ENCODE results near the gene KCNQ1. TPM values are rescaled to one million over a fixed set of nuclear protein-coding genes. Genes with fewer than 3 reads are reported as not detected.
A peak's percentile ranks its signal among the peaks of the same experiment; 100 is the strongest.

KCNQ1 gene
- total RNA-seq, 1 donor from 2014 or later = 10.7 TPM

DNA sequence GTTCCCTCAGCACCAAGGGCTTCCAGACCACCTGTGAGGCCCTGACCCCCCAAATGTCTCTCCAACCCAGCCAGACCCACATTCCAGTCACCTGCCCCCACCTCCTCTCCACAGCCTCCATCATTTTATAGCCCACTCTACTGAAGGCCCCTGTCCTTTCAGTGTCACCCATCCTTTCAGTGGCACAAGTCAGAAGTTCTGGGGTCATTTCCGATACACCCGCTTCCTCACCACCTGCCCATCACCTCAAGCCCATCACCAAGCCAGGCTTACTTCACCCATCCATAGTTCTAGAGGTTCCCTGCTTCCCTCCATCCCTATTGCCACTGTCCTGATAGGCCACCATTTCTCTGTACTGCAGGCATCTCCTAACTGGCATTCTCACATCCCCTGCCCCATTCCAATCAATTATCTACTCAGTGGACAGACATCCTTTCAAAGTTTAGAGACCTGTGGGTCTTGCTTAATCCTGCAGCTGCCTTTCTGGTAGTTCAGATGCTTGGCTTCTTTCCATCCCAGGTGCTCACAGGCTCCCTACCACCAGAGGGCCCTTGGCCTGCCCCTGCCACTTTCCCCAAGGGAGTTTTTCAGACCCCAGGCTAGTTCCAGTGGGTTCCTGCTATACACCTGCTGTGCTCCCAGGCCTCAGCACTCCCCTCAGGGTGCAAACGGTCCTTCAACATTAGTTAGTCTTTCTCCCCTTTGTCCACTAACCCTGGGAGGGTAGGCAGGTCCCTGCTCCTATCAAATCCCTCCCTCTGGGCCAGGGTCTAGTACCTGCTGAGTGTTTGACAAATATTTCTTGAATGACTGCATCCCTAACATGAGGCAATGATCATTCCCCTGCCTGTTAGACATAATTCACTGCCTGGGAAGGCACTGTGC, 247.4 kb downstream of the KCNQ1 start:
- DNase-seq (ENCODE audit: low spot score) = peak; percentile 64

DNA sequence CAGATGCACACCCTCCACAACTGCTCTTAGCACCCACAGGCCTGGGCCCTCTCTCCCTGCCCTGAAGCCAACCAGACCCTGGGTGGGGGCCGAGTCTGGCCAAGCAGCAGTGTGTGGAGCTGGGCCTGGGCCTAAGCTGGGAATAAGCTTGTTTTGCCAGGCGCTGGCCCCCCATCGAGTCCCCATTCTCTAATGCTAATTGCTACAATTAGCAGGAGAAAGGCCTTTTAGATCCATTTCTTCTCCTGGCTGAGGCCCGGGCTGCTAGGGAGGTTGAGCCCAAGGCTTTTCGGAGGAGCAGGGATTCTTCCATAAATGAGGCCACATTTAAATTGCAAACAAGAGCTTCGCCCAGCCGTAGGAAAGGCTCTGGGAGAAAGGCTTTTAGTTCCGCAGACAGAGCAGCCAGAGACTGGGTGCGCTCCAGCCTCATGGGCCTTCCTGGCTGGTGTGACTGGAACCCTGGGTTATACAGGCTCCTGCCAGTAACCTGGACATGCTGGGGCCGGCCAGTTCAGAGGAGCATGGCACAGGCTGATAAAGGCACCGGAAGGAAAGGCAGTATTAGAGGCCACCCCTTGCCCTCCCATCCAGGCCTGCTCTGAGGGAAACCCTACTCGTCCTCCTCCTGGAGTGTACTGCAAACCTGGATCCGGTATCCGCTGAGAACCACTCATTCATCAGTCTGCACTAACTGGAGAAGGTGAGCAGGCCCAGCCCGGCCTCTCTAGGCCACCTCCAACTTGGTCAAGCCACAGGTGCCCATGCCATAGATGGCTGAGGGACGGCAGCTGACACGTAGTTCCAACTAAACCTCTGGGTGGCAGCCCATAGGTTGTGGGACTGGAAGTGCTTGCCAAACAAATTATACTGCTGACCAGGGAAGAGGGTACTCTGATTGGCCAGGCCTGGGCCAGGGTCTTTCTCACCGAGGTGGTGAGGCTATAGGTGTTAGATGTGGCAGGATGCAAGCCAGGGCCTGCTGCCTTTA, 248.8 kb downstream of the KCNQ1 start:
- DNase-seq (ENCODE audit: low spot score) = peak; percentile 86

DNA sequence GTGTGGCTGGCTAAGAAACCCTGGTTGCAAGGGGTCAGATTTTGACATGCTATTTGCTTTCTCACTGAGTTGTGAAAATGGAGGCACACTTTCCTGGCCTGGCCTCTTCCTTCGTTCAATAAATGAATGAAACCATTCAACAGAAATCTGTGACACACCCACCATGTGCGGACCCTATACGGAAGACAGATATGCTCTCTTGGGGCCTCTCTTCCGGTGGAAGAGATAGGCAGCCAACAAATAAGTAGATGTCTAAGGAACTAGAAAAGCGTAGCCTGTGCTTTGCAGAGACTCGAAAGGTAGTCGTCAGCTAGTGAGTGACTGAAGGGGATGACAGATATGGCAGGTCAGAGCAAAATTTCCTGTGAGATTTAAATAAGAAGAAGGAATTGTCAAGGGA, 249.7 kb downstream of the KCNQ1 start:
- peak; percentile 11 for DNase-seq (ENCODE audit: low spot score)

DNA sequence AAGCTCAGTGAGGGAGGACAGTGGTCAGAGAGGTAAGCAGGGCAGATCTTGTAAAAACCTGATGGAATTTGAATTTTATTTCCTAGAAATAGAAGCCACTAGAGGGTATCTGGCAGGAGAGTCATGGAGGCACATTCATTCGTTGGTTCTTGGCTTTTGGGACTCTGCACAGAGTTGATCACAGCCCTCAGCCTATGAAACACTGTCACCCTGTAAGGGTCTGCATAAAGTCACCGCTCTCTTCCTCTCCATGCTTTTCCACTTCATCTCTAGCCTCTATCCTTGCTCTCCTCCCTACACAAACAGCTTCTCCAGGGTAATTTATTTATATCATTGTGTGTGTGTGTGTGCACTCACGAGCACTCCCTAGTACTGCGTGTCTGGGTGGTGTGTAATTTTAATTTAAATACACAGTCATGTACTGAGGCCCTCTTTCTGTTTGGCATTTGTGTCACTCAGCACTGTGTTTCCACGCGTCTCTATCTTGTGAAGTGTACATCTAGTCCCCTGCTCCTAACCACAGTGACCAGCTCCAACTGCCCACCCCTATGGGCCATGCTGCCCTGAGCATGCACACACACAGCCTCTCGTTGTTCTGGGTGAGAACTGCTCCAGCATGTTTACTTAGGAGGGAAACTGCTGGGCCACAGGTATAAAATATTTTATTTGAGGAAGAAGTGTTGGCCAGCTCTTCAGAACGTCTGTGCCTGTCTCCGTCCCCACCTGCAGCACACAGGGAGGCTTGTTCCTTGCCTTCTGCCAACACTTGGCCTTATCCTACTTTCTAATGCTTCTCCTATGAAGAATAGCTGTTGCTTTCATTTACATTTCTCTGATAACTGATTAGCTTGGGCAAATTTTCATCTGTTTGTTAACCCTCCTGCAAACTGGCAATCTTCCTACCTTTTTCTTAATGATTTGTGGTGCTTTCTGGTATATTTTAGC, 250.5 kb downstream of the KCNQ1 start:
- peak; percentile 28 for DNase-seq (ENCODE audit: low spot score)

DNA sequence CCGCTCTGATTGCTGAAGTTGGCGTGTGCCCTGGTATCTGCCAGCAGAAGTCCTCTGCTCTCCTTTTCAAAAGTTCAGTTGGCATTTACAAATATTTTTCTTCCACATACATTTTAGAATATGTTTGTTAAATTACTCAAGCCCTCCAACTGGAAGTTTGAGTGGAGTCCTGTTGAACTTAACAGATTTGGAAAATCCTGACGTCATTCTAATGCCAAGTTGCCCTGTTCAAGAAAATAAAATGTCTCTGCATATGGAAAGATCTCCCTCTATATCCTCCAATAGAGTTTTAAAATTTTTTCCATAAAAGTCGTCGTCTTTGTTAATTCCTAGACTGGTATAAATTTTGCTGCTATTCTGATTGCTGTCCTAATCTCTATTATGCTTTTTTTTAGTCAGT, 251.6 kb downstream of the KCNQ1 start:
- DNase-seq (ENCODE audit: low spot score) = peak; percentile 30

DNA sequence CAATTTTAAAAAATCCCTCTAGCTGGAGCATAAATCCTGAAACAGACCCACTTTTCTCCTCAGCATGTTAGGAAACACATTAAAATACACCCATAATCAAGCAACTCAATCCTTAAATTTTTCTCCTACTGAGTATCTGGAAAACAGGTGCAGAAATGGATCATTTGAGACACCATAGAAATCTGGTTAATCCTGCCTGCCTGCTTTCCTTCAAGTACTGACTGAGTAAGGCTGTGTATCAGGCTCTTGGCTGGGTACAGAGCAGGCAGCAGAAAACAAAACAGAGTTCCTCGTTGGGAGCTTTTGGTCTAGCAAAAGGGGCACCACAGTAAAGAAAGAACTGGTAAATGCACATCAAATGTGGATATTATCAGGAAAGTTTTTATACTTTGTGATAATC, 253.1 kb downstream of the KCNQ1 start:
- no peak for DNase-seq (ENCODE audit: low spot score)

DNA sequence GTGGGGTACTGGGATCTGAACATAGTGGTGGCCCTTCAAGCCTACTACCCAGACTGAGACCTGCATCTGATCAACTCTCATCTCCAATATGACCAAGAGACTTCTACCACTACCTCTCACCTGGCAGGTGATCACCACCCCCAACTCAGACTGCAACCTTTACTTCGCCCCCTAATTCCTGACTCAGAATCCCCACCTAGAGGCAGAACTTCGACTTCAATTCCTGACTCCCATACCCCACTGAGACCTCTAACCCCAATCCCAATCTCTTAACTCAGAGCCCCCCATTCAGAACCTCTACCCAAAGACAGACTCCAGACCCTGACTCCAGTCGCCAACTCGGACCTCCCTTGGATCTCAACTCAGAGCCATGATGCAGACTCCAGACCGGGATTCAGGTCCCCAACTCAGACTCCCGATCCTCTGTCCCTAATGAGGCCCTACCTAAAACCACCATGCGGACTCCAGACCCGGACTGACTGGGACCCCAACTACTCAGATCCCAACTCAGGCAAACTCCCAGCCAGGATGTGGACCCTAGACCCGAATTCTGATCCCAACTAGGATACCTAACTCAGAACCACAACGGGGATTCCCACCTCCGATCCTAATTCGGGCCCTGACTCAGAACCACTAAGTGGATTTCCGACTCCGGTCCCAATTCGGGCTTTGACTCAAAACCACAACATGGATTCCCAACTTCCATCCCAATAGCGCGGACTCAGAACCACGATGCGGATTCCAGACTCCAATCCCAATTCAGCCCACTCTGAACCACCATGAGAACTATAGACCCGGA, 253.8 kb downstream of the KCNQ1 start:
- peak; percentile 53 for DNase-seq (ENCODE audit: low spot score)

DNA sequence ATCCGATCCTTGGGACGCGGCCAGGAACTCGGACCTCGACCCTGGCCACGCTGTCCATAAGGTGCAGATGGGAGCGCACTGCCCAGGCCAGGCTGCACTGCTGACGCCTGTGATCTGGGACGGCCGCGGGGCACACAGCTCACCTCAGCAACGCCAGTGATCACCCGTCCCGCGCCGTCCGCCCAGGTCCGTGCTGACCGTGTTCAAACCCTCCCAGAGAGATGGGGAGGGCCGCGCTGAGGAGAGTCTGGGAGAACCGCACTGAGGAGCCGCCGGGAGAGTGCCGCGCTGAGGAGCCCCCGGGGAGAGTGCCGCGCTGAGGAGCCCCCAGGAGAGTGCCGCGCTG, 254.3 kb downstream of the KCNQ1 start:
- DNase-seq (ENCODE audit: low spot score) = peak; percentile 90

DNA sequence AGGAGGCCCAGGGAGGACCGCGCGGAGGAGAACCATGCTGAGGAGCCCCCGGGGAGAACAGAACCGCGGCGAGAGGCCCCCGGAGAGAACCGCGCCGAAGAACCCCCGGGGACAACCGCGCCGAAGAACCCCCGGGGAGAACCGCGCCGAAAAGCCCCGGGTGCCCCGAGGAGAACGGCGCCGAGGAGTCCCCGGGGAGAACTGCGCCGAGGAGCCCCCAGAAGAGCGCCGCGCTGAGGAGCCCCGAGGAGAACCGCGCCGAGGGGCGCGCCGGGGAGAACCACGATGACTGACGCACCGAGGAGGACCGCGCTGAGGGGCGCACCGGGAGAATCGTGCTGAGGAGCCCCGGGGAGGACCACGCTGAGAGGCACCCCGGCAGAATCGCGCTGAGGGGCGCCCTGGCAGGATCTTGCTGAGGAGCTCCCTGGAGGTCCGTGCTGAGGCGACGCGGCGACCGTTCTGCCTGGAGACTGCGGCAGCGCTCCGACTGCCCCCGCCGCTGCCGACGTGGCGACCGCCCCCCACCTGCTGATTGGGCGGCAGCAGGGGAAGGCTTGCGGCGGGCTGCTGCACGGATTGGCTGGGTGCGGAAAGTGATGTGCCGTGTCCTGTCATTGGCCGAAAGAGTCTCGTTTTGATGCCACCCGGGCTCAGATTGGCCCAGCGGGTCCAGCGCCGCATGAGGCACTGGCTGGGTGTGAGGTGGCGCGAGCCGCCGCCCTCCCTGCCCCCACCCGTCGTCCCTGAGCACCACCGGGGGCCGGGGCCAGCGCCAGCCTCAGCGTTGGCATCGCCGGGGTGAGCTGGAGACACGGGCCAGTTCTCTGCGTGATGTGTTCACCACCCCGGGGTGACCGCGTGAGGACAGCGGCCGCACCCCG, 255.0 kb downstream of the KCNQ1 start, which contains the start of gene KCNQ1OT1:
KCNQ1OT1 (minus strand) TSS at position 464 of the 884 bp plus-strand sequence.
- peak; percentile 95 for DNase-seq (ENCODE audit: low spot score)

DNA sequence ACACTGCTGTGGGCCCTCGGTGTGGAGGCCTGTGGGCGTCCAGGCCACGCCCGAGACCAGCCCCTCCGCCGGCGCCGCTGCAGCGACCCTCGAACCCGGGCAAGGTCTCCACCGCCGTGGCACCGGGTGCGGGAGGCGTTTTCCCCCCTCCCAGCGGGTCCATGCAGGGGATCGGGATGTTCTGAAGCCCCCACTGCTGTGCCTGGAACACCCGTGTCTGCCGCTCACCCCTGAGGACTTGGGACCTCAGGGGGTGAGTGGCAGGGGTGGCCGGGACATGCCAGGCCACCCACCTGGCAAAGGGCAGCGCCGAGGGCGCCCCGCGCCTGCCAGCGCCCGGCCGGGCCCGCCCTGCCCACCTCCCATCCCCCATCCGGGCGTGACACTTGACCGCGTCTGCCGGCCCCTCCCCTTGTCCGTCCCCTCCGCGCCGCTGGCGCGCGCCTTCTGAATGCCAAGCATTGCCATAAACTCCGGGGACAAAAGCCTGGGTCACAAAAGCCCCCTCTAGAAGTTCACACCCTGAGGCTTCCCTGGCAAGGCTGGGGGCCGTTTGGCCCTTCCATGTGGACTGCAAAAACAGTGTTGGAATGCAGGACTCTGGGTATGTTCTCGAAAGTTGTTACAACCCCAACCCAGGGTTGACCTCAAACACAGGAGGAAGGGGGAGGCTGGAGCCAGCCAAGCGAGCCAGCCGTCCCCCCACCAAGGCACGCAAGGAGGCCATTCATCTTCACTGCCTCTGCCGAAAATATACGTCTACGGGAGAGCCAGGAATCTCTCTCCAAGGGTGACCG, 255.8 kb downstream of the KCNQ1 start:
- peak; percentile 91 for DNase-seq (ENCODE audit: low spot score)

DNA sequence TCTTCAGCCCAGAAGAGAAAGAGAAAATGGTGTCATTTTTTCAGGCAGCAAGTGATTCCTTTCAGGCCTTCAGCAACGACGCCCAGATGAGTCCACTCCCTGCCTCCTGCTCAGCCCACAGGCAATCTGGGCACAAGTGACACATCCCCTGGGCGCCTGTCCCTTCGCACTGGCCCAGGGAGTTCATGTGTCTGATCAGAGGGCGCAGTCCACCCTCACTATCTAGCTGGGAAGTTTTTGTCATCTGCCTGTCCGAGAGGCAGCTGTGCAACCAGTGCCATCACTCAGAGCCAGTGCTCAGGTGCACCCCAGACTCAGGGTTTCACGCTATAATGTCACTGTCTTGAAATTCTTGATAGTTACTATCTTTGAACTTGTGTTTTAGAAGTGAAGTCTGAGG, 256.4 kb downstream of the KCNQ1 start:
- peak; percentile 77 for DNase-seq (ENCODE audit: low spot score)

DNA sequence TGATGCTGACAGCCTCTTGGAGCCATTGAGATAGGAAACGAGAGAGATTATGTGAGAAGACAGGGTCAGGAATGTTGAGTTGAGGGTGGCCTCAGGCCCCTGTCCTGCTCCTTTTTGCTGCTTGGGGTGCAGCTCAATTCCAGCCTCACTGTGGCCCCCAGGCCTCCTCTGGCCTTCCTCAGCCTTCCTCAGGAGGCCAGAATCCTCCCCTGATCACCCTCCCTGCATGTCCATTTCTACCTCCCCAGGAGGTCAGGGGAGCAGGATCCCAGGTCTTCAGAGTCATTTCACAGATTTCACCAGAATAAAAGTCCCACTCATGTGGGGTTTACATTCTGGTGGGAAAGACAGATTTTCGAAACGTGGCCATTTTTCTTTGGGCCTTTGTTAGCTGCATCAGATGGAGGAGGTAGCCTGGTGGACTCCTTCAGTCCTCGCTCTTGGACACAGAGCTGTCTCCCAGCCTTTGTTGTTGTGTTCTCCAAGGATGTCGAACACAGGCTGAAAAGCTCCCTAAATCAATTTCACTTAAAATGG, 257.2 kb downstream of the KCNQ1 start:
- DNase-seq (ENCODE audit: low spot score) = peak; percentile 51

DNA sequence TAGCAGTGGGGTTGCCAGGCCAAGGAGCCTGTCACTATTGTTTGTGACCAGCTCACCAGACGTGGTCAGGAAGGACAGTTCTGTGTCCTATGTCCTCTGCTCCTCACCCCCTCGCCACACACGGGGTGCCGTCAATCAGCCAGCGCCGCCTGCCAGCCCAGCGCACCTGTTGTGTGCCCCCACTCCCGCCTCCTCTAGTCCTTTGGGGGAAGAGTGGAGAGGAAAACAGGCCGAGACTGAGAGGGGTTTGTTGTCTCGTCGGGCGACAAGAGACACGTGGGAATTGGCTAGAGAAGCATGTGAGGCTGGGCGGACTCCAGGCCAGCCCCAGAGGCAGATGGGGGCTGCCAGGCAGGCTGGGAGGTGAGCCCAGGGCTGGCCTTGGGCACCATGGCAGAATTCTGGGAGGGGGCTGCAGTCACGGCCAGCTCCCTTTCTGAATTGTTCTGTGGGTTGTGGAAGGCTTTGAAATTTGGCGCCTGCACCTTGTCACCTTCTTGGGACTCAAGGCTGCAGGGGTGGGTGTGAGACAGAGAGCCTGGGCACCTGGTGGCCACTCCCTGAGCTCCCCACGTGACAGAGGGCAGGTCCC, 258.1 kb downstream of the KCNQ1 start:
- no peak for DNase-seq (ENCODE audit: low spot score)

DNA sequence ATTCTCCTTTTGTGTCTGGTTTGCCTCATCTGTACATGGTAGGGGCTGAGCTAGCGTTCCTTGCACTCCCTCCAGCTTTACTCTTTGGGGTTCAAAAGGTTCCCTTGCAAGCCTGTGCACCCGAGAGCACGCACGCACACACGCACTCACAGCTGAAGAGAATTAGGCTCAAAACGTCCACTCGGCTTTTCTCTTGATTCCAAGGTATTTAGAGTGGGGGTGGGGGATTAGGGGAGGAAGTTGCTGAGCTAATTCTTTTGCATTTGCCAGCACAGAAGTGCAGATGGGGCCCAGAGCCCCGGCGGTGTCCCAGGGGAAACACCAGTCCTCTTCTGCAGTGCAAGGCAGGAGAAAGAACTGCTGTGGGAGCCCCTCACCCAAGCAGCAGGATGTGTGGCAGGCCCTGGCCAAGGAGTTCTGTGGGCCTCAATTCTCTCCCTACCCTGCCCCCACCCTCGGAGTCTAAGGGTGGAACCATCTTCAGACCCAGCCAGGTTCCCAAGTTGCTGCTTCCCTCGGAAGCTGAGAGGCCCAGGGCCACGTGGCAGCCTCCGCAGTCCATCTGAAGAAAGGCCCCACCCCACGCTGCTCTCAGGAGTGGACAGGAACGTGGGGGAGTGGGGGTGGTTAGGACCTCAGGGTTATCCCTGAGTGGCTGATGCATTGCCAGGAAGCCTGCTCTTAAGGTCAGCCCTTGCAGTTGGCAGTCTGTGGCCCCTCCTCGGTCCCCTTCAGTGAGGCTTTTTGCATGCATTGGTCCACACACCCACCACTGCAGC, 258.7 kb downstream of the KCNQ1 start:
- no peak for DNase-seq (ENCODE audit: low spot score)

DNA sequence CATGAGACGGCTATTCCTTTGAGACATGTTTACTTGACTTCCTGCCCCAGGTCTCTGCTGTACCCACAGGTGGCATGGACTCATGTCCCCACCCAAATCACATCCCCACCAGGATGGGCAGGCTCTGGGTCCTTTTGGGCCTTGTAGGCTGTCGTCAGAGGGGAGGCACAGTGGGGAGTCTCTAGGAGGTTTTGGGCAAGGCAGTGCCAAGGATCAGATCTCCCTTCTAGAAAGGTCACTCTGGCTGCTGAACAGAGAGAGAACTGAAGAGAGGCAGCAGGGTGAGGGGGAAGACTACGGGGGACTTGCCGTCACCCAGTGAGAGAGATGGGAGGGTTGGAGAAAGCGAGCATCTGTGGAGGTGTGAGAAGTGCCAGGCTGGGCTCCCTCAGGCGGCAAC, 259.5 kb downstream of the KCNQ1 start:
- no peak for DNase-seq (ENCODE audit: low spot score)

DNA sequence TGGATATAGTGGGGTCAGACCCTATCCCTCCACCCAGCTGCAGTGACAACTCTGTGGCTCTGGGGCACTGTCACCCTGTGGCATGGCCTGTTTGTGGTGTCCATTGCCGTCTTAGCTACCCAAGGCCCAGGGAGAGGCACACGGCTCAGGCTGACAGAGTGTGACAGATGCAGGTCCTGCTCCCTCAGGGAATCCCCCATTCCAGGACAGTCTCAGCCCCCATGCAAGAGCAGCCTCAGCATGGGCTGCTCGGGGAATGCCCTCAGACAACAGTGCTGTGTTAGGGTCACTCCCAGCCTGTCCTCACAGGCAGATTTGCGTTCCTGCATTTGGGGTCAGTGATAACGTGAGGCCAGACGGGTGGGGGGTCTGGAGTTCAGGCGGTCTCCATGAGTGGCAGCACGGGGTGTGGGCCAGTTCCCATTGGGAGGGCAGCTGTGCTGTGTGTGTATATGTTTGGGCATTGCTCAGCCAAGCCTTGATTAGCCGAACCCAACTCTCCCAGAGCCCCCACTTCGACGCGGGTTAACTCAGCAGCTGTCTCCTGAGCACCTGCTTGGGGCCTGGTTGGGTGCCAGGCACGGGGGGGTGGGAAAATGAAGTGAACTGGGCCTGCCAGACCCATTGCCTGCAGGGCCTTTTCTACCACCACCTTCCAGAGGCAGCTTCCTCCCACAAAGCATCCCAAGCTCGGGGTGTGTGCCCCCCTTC, 260.2 kb downstream of the KCNQ1 start:
- no peak for DNase-seq (ENCODE audit: low spot score)
